ENCODE results near the gene WDR7. TPM values are rescaled to one million over a fixed set of nuclear protein-coding genes. Genes with fewer than 3 reads are reported as not detected.

The WDR7 gene
- 14.7 and 18.7 TPM in 2 replicates for total RNA-seq

GRCh38 chr18:56650944-56651770 is at the start of gene WDR7:
WDR7 (plus strand) TSS chr18:56651359; CDS start chr18:56672516, 21,157 bp downstream.

GRCh38 chr18:56638232-56639103 is 12.7 kb upstream of the WDR7 start, which contains the start of gene TXNL1:
TXNL1 (minus strand) TSS chr18:56638592; CDS start chr18:56638440, 152 bp downstream.

Small RNA genes within 50 kb of the gene (small RNA-seq; reads per million reads assigned to genes)
- not detected for gene RF00012
- not detected for gene RF00019

Other genes with a start within 250 kb of the WDR7 start
- gene TXNL1, start 12.8 kb upstream of the WDR7 start, total RNA-seq: 28.7 and 58.9 TPM in 2 replicates